Stimulated activated CD4-positive, alpha-beta T cell treated with anti-CD3 and anti-CD28 coated beads, Interleukin-4, amount 100 ng/mL, for 4 hours (primary cell): ENCODE data around the gene NEUROD1.

ENCODE experiments used
- DNase-seq, 2 experiments: peaks; one replicate each; pipeline ENCODE4 v3.0.0-alpha.2; 2020

Gene NEUROD1

GRCh38 chr2:181679544-181679979 is 755 bp downstream of the NEUROD1 start:
- DNase-seq: no peak

GRCh38 chr2:181678861-181679543 is 1.3 kb downstream of the NEUROD1 start:
- no peak for DNase-seq

- DNase-seq: peak; percentile 36 to 43
These were observed 2.3 kb downstream of the NEUROD1 start for GRCh38 chr2:181677912-181678586.

GRCh38 chr2:181675254-181675653 is 5.1 kb downstream of the NEUROD1 start:
- no peak for DNase-seq

GRCh38 chr2:181674461-181674860 is 5.9 kb downstream of the NEUROD1 start:
- DNase-seq: no peak

- no peak for DNase-seq
These were observed 7.1 kb downstream of the NEUROD1 start for GRCh38 chr2:181673173-181673572.

- no peak for DNase-seq
These were observed 7.9 kb downstream of the NEUROD1 start for GRCh38 chr2:181672255-181673008.

- no peak for DNase-seq
These were observed 9.7 kb downstream of the NEUROD1 start for GRCh38 chr2:181670632-181671031.

GRCh38 chr2:181667234-181667633 is 13.1 kb downstream of the NEUROD1 start:
- no peak for DNase-seq

- DNase-seq: no peak
These were observed 18.0 kb downstream of the NEUROD1 start for GRCh38 chr2:181662287-181662686.

GRCh38 chr2:181660181-181660580 is 20.1 kb downstream of the NEUROD1 start:
- no peak for DNase-seq

GRCh38 chr2:181658444-181658843 is 21.9 kb downstream of the NEUROD1 start:
- DNase-seq: no peak

- DNase-seq: no peak
These were observed 22.9 kb downstream of the NEUROD1 start for GRCh38 chr2:181657379-181657778.

GRCh38 chr2:181656450-181657291 is 23.6 kb downstream of the NEUROD1 start, which contains the start of gene CERKL:
TSS of gene CERKL (minus strand) at chr2:181657105. CDS start at chr2:181657006, 99 bp downstream.
- DNase-seq: no peak

- no peak for DNase-seq
These were observed 24.8 kb downstream of the NEUROD1 start for GRCh38 chr2:181655519-181655918.

GRCh38 chr2:181649436-181649979 is 30.8 kb downstream of the NEUROD1 start:
- no peak for DNase-seq

- no peak for DNase-seq
These were observed 31.7 kb downstream of the NEUROD1 start for GRCh38 chr2:181648478-181649155.

- no peak for DNase-seq
These were observed 33.8 kb downstream of the NEUROD1 start for GRCh38 chr2:181646415-181646987.

GRCh38 chr2:181643151-181643550 is 37.2 kb downstream of the NEUROD1 start:
- DNase-seq: no peak

GRCh38 chr2:181642086-181642485 is 38.2 kb downstream of the NEUROD1 start:
- no peak for DNase-seq

GRCh38 chr2:181639686-181640085 is 40.6 kb downstream of the NEUROD1 start:
- no peak for DNase-seq
